HG03064 (cell line): ENCODE data around the gene KAT7.
"Not testable (repeated sequence)": the region's sequence is repeated elsewhere in the genome, so short reads cannot be mapped to it uniquely, and the experiment has no call there.

Experiments used
- ATAC-seq: cut with Tn5 transposase; IDR thresholded peaks from one replicate; pipeline ENCODE4 v1.9.1; 2021; ENCODE audit warnings: low read depth; ENCODE audit not compliant: unreplicated experiment

The KAT7 gene

DNA sequence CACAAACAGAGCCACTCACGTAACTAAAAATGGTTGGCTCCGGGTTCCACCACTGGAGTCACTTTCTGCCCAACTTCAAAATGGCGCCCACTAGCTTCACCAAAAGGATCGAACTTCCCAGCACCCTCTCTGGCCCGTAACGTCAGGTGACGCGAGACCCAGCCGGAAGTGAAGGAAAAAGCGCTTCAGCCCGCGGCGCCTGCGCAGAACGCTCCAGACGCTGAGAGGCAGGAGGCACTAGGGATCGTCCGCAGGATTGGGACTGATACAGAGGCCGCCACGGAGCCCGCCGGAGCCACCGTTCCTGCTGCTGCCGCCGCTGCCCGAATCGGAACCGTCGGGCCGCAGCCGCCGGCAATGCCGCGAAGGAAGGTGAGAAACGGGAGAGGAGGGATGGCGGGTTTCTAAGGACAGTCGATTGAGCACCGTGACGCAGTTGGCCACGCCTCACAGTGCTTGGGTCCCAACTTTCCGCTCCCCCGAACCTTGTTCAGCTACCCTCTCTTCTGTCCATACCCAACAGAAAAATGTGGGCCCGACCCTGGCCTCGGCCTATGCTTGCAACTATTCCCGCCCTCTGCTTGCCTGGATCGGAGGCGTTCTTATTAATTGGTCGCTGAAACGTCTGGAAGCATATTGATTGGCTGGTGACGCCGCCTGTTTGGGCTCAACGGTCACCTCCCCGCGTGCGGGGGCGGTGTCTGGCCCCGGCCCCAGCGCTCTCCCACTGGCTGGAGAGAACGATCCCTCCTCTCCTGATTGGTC is at the start of gene KAT7:
Gene KAT7, plus strand, starts transcription at position 204 of the 765 bp plus-strand sequence. Its CDS starts 154 bp downstream, at position 358.
- peak; percentile 73 for ATAC-seq

DNA sequence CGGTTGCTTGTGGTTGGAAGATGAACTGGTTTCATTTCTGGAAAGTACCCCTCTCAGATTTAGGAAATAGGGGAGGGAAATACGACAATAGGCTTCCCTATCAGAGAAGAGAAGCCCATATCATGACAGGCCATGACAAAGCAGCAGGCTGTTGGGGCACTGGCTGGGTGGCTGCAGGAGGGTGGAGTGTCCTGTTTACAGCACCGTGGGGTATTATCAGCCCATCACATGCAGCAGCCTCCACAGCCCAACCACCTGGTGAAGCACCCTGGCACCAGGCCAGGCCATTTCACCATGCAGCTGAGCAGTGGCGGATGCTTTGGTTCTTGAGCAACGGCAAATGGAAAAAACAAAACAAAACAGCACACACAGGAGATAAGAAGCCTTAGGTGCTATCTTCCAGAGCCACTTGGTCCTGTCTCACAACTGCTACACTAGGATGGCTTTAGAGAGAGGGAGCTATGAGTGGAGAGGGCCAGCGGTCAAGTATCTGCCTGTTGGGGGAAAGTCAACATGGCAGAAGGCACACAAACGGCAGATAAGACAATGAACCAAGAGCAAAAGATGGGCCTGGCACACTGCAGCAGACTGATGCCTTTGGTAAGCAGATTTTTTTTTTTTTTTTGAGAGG is 48.7 kb upstream of the KAT7 start:
- ATAC-seq: no peak

DNA sequence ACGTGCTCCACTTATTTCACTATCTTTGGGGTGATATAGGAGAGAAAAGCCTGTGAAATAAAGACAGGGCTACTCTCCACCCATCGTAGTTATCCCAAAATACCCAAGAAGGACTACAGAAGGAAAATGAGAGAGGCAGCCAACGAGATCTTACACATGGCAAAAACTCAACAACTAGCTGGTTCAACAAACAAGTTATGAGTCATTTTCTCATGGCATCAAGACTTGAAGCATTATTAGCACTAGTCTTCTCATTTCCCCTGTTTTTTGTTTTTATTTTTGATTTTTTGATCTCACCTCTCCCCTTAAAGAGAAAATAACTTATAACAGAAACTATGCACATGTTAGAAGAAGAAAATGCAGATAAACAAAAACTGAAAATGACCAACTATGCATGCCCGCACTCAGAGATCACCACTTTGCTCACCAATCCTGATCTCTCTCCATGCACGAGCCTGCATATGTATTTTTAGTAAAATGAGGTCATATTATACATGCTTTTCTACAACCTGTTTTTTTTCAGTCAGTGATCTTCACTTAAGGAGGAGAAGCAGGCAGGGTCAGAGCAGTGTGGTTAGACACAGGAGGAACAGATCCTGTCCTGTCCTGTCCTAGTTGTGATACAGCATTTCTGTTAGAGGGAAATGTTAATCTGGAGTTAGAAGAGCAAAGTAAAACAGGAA is 47.3 kb upstream of the KAT7 start:
- no peak for ATAC-seq

DNA sequence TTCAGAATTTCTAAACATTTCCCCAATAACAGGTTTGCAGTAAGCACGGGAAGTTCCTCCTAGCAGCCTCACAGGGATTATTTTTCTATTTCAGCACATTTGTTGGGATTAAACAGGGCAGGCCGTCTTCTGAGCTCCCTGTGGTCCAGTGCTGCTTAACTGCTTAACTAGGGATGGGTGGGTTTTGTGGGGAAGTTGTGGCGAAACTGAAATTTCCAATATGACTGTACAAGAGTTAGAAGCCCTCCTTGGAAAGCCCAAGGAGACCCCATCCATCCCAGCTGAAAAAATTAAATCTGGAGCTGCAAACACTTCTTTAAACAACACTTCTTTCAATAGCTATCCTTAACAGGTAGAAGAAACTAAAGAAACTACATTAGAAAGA is 46.8 kb upstream of the KAT7 start:
- no peak for ATAC-seq

DNA sequence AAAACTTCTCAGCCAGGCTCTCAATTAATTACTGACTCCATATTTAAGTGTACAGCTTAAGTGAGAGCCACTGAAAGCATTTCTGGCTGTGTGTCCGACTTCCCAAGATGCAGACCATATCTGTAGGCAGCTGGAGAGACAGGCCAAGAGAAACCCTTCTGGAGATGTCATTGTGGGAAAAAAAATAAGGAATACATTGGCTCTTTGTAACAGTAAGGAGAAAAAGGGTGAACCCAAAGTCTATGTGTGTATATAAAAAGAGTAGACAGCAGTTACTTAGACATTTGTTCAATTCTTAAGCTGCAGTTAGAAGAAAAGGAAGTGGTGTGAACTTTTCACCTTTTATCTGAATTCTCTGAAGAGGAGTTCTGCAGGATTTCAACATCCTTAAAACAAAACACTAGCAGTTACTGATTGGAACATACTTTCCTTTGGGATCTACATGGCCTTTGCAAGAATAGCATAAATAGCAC is 46.3 kb upstream of the KAT7 start:
- no peak for ATAC-seq

DNA sequence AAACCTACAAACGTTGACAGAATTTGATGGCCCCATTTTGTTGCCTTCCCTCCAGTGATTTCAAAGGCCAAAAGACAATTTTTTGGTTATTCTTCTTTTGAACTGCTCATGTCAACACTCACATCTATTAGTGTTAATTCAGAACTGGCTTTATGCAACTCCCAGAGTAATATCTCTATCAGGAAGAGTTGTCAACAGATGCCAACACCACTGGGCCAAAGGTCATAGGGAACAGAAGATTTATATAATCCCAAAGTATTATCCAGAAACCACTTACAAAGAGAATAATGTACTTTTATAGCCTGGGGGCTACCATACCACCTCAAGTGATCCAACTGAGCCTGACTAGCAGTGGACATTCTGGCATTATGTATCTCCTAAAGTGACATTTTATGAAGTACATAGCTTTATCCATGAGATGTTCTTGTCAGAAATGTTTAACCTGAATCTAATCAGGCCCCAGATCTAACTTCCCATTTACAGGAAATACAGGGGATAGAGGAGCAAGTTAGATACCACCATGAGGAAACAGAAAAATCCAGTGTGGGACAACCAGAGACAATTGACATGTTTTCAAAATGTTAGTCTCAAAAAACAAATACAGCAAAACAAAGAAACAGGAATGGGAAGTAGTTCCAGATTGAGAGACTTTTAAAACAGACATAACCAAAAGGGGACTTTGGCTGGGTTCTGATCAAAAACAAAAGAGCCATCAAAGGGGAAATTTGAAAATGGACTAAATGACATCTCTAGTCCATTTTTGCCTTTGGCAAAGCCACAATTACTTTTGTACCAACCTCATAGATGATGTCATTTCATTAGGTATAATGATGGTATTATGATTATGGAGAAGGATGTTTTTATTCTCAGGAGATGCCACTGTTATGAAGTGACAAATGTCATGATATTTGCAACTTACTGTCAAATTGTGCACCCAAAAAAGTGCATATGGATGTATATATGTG is 43.0 kb upstream of the KAT7 start:
- ATAC-seq: no peak

DNA sequence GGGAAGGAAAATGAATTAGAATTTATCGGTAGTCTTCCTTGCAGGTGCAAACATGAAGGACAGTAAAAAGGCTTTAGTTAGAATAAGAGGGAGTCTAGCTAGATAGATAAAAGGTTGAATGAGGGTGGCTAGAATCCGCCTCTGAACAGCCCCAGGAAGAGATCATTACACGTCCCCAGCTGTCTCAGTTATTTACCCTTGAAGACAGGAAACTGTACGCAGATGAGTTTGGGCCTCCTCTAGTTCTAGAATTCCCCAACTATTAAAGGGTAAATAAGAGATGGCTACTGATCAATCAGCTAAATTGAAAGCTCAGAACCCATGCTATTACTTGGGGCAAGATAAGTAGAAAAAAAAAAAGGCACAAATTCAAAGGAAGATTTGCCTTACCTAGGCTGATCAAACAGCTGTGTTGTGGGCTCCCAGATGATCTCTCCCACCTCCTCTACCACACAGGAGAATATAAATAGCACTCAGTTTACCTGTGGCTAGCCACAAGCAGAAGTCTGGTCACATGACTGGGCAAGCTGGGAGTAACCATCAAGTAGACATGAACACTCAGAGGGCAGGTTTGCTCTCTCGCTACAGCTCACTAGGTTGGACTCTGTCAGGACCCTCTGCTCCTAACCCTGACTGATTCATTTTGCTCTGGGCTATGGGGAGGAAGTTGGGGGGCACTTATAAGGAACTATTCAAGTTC is 41.5 kb upstream of the KAT7 start:
- peak; percentile 43 for ATAC-seq

DNA sequence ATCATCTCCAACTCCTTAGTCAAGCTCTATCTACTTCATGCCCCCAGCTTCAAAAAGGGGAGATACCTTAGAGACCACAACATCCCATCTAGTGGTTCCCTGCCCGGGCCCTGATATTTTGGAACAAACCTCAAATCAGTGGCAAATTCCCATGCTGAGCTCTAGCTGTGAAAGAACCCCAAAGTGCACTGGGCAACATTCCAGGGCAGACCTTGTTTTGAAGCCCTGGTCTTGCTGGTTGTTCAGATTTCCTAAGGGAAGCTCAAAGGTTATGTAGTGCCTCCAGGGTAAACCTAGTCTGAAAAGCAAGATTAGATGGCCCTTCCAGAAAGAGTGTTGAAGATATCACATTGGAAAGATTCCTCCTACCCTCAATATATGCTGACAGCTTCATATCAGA is 40.8 kb upstream of the KAT7 start:
- no peak for ATAC-seq

DNA sequence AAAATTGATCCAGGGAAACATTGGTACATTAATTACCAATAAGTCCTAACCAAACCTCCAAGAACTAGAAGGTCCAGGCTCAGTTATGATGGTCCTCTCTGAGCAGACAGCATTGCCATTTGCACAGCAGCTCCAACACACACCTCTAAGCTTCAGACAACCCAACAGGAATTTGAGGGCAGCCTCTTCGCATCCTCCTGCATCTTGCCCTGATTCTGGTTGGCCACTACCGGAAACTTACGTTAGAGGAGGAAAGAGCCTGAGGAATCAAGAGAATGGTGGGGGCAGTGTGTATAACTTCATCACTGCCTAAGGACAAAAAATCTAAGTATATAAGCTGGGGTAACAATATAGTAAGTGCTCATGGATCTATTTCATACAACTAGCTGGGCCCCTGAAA is 40.3 kb upstream of the KAT7 start:
- no peak for ATAC-seq

DNA sequence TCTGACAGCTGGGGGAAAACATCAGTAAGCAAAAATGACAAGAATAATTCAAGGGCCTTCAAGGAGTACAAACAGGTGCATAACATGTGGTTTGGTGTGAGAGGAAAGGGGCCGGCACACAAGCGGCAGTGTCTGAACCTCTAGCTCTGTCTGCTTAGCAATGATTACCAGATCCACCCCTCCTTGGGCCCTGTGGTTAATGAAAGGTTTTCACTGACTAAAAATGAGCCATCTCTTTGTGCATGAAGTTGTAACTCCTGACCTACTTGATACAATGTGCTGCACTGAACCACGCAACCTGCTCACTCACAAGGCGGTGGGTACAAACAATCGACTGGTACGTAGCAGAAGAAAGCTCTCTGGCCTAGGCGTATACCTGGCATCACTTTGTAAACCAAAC is 39.7 kb upstream of the KAT7 start:
- peak; percentile 64 for ATAC-seq

DNA sequence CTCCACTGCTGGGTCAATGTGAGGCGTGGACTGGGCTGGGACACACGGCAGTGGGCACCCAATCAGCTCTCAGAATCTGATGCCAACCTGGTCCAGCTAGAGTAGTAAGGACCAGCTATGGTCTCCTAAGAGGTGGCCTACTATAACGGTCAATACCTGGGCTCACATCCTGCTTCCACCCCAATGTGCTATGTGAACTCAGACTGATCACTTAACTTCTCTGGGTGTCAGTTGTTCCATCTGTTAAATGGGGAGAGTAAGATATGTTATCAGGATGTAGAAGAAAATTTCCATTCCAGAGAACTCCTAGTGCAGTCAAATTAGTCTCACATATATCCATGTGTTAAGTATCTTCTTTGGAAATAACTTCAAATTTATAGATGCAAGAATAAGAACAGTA is 38.8 kb upstream of the KAT7 start:
- no peak for ATAC-seq

DNA sequence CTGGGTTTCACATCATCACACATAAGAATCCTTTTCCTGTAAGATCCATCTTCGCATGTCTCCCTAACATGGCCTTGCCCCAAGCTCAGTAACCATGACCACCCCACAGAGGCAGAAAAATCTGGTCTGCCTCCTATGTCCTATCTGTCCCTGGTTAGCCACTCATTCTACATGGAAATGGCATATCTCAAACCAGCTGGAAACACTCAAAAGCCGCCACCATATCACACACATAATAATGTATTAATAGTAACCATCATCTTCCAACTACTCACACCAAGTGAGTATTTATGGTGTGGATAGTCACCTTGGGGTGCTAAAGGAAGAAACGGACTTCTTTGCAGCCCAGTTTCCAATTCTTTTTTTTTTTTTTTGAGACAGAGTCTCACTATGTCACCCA is 36.0 kb upstream of the KAT7 start:
- ATAC-seq: no peak

DNA sequence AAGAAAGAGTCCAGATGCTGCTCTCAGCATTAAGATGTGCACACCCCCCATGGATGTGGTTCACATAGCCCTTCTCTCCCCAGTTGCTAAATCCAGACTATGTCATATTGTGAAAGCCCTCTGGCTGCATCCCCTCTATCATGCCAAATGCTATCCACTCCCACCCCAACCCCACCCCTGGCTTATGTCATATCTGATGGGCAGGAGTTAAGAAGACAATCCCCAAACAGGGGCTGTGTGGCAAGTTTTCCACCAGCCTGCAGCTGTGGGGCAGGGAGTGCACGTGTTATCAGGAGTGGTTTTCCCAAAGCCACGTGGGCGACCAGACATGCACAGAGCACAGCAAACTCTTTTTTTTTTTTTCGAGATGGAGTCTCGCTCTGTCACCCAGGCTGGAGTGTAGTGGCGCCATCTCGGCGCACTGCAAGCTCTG is 34.5 kb upstream of the KAT7 start:
- no peak for ATAC-seq

DNA sequence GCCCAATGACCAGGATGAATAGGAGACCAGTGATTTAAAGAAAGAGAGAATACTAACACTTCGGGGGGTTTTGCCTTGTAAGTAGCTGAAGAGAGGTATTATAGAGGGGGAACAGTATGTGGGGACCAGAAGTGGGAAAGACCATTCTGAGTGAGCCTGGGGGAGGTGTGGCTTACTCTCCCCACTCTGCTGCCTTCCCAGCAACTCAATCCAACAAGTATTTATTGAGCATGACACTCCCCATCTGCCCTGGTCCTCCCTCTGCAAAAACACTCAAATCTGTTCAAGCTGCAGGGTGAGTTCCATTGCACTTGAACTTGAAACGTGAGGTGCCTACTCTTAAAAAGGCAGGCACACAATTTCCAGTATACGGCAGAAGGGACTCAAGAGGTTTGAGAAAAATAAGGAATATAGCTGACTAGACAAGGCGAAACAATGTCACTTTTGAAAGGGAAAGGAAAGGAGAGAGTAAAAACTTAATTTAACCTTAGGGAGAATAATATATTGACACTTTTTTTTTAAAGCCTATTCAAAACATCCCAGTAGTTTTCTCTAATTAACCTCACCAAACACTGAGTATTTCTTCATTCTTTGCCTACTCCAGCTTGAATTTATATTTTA is 32.7 kb upstream of the KAT7 start:
- ATAC-seq: no peak

DNA sequence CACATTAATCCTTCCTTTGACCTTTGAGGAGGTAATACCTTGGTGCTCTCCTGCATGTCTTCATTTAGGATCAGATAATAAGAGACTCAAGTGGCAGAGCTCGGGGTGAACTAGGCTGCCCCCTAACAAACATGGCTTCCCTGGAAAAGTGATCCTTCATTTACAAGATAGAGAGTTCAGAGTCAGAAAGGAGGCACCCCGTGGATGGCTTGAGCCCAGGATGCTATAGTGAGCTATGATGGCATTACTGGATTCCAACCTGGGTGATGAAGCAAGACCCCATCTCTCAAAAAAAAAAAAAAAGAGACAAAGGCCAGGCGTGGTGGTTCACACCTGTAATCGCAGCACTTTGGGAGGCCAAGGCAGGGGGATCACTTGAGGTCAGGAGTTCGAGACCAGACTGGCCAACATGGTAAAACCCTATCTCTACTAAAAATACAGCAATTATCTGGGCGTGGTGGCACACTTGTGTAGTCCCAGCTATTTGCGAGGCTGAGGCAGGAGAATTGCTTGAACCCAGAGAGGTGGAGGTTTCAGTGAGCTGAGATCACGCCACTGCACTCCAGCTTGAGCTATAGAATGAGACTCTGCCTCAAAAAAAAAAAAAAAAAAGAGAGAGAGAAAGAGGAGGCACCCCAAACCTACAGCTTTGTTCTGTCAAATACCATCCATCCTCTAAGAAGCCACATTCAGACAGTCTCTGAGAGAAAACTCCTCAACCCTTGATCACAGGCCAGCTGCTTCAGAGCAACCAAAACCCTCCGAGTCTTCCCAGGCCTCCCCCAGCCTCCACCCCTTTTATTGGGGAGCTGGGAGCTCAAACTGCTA is 31.9 kb upstream of the KAT7 start:
- no peak for ATAC-seq

DNA sequence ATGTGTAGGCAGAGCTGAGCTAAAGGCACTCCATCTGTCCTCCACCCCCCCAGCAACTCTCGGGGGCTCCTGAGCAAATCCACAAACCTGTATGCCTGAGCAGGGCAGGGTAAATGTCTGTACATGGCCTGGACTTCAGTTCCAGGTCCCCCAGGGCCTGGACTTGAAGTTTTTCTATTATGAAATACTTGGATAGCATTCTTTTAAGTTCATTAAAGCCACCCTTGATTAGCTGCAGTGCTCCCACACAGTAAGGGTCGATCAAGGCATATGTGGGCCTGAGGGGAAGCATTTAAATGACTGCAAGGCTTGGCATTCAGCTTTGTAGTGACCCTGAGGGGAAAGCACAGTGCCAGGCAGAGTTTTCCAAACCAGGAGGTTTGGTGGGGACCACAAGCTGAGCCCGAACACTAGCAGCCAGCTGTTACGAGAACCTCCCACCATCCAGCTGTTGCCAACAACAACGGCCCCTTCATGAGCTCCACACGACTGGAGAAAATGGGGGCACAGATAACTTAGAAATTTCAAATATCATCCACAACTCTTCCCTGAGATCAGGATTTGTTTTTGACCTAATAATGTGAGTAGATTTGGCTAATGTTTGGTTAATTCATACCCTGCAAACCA is 31.2 kb upstream of the KAT7 start:
- ATAC-seq: no peak

DNA sequence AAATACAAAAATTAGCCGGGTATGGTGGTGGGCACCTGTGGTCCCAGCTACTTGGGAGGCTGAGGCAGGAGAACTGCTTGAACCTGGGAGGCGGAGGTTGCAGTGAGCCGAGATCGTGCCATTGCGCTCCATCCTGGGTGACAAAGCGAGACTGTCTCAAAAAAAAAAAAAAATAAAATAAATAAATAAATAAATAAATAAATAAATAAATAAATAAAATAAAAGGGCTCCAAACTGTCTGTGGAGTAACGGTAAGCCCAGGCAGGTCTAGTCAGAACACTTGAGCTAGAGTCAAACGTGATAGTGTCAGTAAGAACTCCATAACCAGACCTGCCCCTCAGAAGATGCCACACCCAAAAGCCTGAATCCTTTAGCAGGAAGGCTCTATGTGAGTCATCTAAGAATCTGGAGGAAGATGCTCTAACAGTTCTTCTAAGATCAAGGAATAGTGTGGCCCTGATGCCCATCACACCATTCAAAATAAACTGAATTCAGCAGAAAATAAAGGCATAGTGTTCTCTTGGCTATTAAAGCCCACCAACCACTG is 29.9 kb upstream of the KAT7 start:
- not testable (repeated sequence) for ATAC-seq

DNA sequence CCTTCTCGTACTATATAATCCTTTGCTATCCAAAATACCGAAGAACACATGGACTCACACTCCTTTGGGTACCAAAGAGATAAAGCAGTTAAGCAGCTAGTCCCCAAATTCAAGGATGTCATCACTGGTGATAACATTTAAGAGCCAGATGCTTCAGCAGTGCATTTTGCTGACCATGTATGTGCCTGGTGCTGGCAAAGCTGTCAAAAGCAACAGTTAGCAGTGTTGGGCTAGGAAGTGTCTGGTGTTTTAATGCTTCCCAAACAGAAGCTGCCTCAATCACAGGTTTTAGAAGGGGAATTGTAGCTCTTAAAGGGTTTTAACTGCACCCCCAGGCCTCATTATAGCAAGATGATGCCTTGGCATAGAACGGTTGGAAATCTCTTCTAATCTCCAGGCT is 29.3 kb upstream of the KAT7 start:
- ATAC-seq: no peak
